ENCODE measurements around the gene RNF146. TPM values are rescaled to one million over a fixed set of nuclear protein-coding genes. Genes with fewer than 3 reads are reported as not detected.
"Not testable (repeated sequence)": the region's sequence is repeated elsewhere in the genome, so short reads cannot be mapped to it uniquely, and the experiment has no call there.

Gene RNF146
- total RNA-seq = 115 TPM

GRCh38 chr6:127266178-127266891 lies at the start of gene RNF146:
RNF146 (plus strand) TSS chr6:127266864; CDS start chr6:127280339, 13,475 bp downstream.
- DNase-seq = peak; percentile 82

- no peak for DNase-seq
Observed at GRCh38 chr6:127219869-127220268, 46.8 kb upstream of the RNF146 start.

GRCh38 chr6:127221201-127221600 lies 45.5 kb upstream of the RNF146 start:
- DNase-seq = no peak

GRCh38 chr6:127222418-127222817 lies 44.2 kb upstream of the RNF146 start:
- no peak for DNase-seq

- DNase-seq = no peak
Observed at GRCh38 chr6:127225497-127225896, 41.2 kb upstream of the RNF146 start.

GRCh38 chr6:127233819-127234218 lies 32.8 kb upstream of the RNF146 start:
- DNase-seq = not testable (repeated sequence)

GRCh38 chr6:127243501-127243900 lies 23.2 kb upstream of the RNF146 start:
- DNase-seq = no peak

- no peak for DNase-seq
Observed at GRCh38 chr6:127247114-127248096, 19.3 kb upstream of the RNF146 start.

- DNase-seq = no peak
Observed at GRCh38 chr6:127249621-127250020, 17.0 kb upstream of the RNF146 start.

GRCh38 chr6:127255286-127255685 lies 11.4 kb upstream of the RNF146 start:
- no peak for DNase-seq

- no peak for DNase-seq
Observed at GRCh38 chr6:127262896-127263295, 3.8 kb upstream of the RNF146 start.

GRCh38 chr6:127263481-127263880 lies 3.2 kb upstream of the RNF146 start:
- no peak for DNase-seq

GRCh38 chr6:127266892-127267645 lies 405 bp downstream of the RNF146 start:
- no peak for DNase-seq

GRCh38 chr6:127267646-127268625 lies 1.3 kb downstream of the RNF146 start:
- DNase-seq = no peak

GRCh38 chr6:127272576-127272975 lies 5.9 kb downstream of the RNF146 start:
- no peak for DNase-seq

GRCh38 chr6:127273499-127273898 lies 6.8 kb downstream of the RNF146 start:
- DNase-seq = no peak

GRCh38 chr6:127276331-127276730 lies 9.7 kb downstream of the RNF146 start:
- no peak for DNase-seq

- no peak for DNase-seq
Observed at GRCh38 chr6:127277878-127278843, 11.5 kb downstream of the RNF146 start.

GRCh38 chr6:127279815-127280214 lies 13.2 kb downstream of the RNF146 start:
- DNase-seq = no peak

- no peak for DNase-seq
Observed at GRCh38 chr6:127282184-127282583, 15.5 kb downstream of the RNF146 start.
